ENCODE results near the gene NFKBIE.
A peak's percentile ranks its signal among the peaks of the same experiment; 100 is the strongest.

Gene NFKBIE

DNA sequence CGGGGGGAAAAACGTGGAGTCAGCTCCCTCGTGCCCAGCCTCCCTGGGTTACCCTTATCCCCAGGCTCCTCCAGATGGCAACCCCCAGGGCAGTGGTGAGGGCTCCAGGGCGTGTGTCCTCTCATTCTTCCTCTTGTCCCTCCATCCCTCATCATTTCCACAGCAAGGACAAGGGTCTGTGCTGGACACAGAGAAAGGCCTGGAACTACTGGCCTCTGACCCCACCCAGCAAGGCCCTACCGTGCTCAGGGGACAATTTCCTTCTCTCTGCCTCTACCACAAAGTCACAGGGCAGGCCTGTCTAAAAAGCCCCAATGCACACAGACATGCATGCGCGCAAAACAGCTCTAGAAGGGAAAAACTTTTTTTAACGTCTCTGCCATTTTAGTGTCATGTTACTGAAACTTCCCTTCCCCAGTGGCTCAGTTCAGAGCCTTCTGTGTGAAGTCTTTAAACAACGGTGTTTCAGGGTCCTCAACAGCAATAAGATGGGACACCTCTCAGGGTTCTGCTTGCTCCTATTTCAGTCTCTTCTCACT is 7.0 kb downstream of the NFKBIE start:
- no peak for DNase-seq (ENCODE audit: low read depth)

DNA sequence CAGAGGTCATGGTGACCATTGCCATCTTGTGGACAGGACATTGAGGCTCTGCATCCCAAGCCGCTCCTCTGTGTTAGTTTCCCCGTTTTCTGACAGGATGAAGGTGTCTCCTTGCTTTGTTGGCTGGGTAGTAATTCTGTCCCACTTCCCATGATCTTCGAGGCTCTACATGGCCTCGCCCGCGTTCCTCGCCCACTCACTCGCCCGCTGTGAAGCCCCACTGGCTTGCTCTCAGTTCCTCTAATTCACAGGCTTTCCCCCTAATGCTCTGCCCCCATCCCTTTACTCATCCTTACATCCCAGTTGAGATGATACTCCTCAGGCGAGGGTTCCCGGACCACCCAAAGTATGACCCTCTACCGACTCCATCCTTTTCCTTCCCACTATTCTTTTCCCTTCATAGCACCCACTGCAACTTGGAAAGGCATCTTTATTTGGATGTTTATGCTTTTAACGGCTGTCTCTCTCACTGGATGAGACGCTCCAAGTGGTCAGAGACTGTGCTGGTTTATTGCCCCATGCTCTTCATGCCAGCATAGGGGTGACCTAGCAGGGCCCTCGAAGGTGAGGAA is 7.5 kb downstream of the NFKBIE start:
- no peak for DNase-seq (ENCODE audit: low read depth)

DNA sequence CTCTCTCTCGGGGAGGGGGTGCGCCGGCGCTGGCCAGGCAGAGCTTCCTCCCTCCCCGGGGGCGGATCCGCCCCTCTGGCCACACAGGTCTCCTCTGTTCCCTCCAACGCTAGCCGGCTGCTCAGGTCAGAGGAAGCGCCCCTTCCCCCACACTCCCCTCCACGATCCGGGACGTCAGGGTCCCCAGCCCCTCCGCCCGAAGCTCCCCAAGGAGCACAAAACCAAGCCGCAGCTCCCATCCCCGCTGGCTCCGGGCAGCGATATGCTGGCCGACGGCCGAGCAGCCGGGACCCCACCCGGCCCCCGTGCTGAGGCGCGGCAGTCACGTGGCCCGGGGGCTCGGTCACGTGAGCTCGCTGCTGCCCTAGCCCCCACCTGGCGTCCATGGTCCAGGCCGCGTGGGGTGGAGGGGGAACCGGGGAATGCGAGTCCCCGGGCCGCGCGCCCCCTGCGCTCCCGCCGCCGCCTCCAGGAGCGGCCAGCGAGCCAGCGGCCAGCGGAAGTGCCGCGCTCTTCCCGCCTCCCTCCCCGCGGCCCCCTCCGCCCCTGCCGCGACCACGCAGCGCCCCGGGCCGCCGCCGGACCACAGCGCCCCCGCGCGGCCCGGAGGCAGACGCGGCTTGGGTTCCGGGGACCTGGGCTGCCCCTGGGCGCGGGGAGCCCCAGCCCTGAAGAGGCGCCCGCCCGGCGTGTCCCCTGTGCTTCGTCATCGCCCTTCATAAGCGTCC is 8.2 kb downstream of the NFKBIE start, which contains the start of gene SLC35B2:
Gene SLC35B2, minus strand, starts transcription at position 504 of the 728 bp plus-strand sequence. Its CDS starts 118 bp downstream, at position 386.
- peak; percentile 72 for DNase-seq (ENCODE audit: low read depth)

DNA sequence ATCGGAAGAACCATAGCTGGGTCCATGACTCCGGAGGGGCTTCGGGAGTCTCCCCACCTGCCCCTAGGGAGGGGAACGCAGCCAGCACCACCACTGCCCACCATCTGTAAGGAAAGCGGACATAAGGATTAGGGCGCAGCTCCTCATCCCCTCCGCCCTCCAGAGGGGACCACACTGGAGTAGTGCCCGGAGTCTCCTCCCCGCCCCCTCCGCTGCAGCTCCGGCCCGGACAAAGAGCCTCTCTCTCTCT is 8.7 kb downstream of the NFKBIE start:
- DNase-seq (ENCODE audit: low read depth): no peak

DNA sequence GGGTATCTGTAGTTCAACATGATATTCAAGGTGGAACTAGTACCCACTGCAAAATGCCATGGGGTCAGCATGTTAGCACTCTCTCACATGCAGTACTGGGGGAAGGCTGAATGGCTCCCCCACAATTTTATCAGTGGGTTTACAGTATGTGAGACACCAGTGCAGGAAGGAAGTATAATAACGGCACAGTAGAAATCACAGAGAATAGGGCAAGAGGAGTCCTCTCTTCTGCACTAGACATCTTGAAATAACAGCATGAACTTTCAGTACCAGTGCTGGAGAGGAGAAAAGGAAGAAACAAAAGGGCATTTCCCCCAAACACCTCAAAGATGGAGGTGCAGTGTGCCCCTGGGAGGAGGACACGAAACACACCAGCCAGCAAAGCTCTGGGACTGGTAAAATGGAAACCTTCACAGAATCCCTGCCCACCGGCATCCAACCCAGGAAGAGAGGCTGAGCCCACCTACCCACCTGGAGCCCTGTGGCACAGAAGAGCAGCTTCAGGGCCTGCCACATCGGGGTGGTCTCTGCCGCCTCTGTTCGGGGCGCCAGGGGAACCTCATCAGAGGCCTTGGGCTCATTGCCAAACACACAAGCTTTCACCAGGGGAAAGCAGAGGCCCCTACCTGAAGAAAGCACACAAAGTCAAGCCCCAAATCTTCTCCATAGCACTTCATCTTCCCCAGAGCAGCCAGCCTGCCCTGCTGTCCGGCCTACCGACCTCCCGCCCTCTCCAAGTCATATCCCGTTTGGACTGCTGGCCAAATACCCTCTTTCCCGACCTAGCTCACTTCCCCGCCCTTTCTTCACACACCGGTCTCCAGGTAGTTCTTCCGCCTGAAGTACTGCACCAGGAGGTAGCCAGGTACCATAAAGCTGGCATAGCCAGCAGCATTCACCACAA is 9.2 kb downstream of the NFKBIE start:
- no peak for DNase-seq (ENCODE audit: low read depth)

DNA sequence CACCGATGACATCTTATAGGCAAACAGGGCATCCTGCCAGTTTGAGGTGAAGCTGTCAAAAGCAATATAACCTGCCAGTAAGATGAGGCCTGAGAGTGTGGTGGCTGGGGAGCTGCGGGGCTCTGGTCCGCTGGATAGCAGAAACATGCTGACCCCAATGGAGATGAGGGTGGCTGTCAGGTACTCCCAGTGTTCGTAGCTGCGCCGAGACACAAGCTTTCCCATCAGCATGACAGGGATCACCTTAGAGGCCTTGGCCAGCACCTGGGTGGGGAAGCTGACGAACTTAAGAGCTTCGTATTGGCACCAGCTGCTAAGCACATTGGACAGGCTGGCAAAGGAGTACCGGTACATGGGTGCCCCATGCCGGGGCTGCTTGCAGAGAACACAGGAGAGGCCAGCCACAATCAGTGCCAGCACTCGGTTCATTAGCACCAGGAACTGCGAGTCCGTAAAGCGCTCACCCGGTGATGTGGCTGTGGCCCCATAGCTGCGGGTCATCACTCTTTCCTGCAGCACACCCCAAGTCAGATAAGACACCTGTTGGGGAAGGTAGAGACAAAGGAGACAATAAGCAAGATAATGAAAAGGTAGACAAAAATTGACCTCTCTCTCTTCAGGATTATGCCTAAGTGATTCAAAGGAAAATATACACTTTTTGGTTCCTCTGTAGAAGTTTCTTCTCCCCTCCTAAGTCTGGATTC is 10.1 kb downstream of the NFKBIE start:
- peak; percentile 27 for DNase-seq (ENCODE audit: low read depth)

DNA sequence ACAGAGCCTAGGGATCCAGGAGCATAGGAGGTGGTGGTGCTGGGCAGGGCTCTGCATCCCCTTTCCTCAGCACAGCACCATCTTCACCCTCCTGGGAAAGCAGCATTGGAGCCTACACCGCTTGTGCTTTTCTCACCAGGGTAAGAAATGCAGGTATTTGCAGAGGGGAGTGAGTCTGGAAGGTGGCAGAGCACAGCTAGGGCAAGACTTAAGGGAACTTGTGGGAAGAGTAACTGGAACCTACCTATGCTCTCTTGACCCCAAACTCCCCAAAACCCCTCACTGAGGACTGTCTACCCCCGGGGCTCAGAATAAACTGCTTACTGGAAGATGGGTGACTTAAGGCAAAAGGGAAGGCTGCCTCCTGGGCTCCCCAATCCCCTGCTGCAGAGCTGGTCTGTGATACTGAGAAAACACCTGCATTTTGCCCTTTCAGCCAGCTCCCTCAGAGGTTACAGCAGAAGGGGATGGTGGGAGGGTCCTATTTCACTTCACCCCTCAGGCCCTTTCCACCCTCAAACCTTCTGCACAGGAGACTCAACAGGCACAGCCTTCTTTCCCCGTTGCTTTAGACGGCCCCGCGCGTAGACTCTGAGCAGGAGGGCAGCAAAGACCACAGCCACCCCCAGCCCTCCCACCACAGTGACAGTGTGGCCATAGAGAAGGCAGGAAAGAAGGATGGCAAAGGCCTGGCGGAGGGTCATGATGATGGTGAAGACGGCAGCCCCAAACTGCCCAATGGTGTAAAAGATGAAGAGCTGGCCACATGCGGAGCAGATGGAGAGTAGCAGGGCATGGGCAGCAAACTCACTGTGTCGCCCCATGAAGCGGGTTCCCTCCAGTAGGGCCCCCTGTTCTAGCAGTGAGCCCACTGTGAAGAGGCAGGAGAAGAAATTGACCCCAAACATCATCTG is 10.9 kb downstream of the NFKBIE start:
- no peak for DNase-seq (ENCODE audit: low read depth)

DNA sequence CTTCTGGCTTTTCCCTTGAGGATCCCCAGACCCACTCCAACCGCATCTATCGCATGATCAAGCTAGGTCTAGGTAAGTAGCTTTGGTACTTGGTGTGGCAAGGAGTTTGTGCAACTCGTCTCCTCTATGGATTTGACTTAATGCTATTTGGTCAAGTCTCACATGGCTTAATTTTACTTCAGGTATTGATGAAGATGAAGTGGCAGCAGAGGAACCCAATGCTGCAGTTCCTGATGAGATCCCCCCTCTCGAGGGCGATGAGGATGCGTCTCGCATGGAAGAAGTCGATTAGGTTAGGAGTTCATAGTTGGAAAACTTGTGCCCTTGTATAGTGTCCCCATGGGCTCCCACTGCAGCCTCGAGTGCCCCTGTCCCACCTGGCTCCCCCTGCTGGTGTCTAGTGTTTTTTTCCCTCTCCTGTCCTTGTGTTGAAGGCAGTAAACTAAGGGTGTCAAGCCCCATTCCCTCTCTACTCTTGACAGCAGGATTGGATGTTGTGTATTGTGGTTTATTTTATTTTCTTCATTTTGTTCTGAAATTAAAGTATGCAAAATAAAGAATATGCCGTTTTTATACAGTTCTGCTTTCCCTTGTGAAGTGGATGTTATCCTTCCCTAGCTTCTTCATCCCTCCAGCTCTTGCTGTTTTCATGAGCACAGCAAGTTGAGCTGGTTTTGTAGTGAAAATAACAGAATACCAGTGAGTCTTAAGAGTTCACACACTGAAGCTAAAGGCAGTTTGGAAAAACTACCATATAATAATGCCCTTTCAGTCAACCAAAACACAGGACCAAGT is 11.8 kb downstream of the NFKBIE start:
- peak; percentile 56 for DNase-seq (ENCODE audit: low read depth)

DNA sequence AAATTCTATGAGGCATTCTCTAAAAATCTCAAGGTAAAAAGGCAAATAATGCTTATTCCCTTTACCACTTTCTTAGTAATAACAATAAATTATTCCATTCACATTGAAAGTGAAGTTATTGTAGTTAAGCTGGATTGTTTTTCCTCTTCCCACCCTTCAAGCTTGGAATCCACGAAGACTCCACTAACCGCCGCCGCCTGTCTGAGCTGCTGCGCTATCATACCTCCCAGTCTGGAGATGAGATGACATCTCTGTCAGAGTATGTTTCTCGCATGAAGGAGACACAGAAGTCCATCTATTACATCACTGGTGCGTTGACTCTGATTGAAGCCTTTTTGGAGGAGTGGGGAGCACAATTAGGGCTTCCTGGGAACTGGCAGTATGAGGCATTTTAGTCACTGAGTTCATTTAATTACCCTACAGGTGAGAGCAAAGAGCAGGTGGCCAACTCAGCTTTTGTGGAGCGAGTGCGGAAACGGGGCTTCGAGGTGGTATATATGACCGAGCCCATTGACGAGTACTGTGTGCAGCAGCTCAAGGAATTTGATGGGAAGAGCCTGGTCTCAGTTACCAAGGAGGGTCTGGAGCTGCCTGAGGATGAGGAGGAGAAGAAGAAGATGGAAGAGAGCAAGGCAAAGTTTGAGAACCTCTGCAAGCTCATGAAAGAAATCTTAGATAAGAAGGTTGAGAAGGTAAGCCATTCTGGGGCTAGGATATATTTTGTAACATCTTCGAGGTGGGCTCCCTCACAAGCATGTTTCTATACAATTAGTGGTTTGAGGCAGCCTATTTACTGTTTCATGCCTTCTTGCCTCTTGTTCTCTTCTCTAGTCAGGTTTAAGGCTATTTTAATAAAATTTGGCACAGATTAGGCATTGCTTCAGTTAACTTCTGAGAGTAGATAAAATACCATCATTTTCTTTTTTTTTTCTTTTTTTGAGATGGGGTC is 13.5 kb downstream of the NFKBIE start:
- no peak for DNase-seq (ENCODE audit: low read depth)

DNA sequence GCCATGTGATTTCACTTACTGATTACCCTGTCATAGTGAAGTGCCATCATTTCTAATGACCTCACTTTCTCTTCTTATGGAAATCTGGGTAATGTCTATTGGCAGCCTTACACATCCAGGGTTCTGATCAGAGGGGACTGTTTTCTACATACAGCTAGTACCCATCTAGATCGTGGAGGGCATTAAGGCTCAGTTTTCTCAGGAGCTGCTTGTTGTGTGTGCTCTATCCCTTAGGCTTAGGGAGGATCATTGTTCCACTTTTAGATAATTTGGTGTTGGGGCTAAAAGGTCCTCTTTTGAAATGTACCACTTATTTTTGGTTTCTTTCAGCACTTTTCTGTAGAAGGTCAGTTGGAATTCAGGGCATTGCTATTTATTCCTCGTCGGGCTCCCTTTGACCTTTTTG is 14.6 kb downstream of the NFKBIE start:
- no peak for DNase-seq (ENCODE audit: low read depth)

DNA sequence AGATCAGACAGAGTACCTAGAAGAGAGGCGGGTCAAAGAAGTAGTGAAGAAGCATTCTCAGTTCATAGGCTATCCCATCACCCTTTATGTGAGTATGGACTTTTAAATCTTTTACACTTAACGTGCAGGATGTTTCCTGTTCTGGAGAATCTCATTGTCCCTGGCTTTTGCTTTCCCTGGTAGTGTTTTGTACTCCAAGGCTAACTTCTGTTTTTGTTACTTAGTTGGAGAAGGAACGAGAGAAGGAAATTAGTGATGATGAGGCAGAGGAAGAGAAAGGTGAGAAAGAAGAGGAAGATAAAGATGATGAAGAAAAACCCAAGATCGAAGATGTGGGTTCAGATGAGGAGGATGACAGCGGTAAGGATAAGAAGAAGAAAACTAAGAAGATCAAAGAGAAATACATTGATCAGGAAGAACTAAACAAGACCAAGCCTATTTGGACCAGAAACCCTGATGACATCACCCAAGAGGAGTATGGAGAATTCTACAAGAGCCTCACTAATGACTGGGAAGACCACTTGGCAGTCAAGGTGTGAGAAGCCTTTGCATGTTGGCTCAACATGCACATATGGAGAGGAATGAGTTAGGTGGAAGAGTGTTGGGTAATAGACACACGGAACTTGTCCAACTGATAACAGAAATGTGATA is 15.2 kb downstream of the NFKBIE start:
- DNase-seq (ENCODE audit: low read depth): no peak

DNA sequence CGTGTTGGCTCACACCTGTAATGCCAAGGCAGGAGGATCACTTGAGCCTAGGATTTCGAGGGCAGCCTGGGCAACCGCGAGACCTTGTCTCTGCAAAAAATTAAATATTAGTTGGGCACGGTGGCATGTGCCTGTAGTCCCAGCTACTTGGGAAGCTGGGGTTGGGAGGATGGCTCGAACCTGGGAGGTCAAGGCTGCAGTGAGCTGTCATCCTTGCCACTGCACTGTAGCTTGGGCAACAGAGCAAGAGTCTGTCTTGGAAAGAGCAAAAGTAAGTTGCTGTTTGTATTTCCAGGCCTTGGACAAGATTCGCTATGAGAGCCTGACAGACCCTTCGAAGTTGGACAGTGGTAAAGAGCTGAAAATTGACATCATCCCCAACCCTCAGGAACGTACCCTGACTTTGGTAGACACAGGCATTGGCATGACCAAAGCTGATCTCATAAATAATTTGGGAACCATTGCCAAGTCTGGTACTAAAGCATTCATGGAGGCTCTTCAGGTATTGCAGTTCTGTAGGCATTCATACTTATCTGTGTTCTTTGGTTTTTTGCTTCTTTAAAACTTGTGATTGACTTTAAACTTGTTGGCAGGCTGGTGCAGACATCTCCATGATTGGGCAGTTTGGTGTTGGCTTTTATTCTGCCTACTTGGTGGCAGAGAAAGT is 16.1 kb downstream of the NFKBIE start:
- no peak for DNase-seq (ENCODE audit: low read depth)

DNA sequence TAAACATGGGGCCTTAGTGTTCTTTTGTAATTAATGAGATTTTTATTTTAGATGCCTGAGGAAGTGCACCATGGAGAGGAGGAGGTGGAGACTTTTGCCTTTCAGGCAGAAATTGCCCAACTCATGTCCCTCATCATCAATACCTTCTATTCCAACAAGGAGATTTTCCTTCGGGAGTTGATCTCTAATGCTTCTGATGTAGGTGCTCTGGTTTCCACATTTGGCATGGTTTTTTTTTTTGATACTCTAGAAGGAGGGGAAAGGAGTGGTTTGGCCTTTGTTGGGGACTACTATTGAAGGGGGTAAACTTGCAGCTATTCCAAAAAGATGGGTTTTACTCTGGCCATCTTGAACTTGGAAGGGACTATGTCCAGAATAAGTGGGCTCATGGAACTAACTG is 16.8 kb downstream of the NFKBIE start:
- no peak for DNase-seq (ENCODE audit: low read depth)

DNA sequence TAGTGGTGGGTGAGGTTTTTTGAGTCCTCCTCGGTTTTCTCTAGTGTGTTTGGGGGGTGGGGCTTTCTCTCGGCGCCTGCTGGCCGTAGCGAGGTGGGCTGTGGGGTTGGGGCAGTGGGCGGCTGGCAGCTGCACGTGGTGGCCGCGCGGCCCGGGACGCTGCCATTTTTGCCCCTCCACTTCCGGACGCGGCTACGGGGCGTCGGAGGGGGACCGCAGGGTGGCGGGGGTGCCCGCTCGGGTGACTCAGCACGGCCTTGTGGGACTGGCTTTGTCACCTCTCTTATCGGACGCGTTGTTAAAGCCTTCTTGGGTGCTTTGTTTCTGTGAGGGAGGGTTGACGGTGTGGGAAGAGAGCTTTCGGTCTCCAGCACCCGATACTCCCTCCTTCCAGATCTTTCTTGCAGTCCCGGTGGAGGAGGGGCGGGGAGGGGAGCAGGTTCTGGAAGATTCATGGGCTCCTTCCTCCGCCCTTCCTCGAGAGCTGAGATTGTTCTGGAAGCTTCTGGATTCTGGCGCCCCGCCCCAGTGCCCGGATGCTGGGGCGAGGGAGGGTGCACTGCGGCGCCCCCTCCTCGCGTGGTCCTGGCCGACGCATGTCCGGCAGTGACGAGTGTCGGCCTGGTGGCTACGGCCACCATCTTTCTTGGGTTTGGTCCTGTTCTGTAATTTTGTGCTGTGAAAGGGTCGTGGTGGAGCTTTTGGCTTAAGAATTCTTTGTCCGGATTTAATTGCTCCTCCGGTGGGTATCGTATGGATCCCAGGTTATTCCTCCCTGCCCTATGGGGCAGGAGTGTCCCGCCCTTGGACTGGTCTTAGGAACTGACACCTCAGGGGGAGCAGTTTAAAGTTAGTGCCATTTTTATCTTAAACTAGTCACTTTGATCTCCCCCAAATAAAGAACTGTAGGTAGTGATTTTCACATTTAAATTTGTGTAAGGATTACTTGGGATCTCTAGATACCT is 17.7 kb downstream of the NFKBIE start:
- DNase-seq (ENCODE audit: low read depth): peak; percentile 66

DNA sequence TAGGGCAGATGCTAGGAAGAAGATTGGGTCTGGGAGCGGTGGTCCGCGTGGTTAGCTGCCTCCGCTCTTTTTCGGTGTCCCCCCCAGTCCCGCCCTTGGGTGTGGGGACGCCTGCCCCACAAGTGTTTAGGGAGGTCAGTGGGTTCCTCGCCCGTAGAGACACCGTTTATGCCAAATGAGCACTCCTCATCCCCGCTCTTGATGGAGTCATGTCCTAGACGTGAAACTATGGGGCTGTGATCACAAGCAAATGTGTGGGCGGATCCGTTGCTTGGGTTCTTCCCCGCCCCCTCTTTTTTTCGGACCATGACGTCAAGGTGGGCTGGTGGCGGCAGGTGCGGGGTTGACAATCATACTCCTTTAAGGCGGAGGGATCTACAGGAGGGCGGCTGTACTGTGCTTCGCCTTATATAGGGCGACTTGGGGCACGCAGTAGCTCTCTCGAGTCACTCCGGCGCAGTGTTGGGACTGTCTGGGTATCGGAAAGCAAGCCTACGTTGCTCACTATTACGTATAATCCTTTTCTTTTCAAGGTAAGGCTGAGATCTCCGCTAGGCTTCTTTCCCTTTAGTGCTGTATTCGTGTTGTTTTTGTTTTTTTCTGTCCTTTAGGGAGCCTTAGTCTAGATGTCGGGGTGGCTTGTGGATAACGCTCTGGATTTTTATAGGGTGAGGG is 18.6 kb downstream of the NFKBIE start, which contains the start of gene HSP90AB1:
Gene HSP90AB1, plus strand, starts transcription at position 439 of the 675 bp plus-strand sequence. CDS start 1,529 bp downstream, outside the sequence.
- DNase-seq (ENCODE audit: low read depth): peak; percentile 97

Measured in EH (cell line).